HK-2 (cell line): ENCODE measurements around the gene CHRNA4.

Source experiments
- DNase-seq: peaks from one replicate; pipeline ENCODE4 v3.0.0-alpha.2; 2018; ENCODE audit not compliant: unreplicated experiment

CHRNA4 gene

GRCh38 chr20:63377951-63378381 lies 16.8 kb upstream of the CHRNA4 start:
- DNase-seq = no peak

DNA sequence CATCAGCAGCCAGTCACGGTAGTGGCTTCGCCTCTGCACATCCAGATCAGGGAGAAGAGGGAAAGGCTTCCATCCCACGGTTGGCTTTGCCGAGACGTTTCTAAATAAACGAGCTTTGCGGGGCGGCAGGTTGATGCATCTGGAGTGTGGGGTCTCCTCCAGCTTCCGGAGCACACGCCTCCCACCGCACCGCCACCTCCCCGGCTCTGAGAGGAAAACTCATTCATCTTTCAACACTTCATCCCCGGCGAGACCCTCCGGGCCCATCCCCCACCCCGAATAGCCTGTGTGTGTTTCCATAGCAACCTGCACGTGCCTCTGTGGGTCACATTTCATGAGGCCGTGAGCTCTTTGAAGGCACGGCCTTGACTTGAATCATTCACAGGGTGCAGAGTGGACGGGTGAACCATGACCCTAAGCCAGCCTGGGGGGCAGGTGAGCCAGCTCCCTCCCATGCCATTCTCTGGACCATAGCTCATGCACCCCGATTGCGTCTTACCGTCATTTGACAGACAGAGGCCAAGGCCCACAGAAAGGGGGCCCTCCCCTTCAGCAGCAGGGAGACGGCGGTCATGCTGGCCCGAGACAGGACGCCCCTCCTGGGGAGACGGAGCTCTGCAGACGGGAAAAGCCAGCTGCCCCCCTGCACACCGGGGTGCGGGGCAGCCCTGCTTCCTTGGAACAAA lies 16.2 kb upstream of the CHRNA4 start:
- no peak for DNase-seq

DNA sequence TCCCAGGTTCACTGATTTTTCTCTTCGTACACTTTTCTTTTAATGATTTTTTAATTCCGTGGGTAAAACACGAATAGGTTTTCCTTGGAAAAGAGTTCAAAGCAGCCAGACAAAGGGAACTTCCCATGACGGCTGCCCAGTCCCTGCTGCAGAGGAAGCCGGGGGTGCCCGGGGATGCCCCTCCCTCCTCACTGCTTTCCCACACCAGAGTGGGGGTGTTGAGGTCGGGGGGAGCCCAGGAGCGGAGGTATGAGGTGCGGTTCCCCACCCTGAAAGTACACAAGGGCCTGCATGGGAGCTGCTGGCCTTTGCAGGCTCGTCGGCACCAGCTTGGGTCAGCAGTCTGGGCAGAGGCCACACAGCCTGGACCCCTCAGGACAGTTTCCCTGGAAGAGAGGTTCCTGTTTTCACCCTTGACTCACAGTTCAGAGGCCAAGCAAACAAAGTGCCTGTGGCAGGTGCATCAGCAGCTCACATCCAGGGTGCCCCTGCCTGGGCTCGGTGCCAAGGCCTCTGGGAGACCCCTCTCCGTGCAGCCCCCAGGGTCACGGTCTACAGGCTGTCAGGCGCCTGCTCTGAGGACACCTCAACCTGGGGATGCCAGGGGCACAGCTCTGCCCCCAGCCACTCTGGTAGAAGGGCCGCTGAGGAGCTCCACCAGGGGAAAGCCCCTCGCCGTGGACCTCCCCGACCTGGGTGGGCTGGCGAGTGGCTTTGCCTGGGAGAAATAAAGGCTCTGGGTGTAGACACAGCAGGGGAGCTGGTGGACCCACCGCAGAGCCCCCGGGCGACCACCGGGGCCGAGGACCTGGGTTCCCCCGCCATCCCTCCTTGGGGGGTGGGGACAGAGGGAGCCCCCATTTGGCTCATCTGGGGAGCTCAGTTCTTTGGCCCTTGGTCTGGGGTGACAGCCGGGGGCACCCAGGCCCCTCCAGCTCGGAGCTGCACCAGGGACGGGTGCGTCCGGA lies 15.4 kb upstream of the CHRNA4 start:
- no peak for DNase-seq

GRCh38 chr20:63375438-63375837 lies 14.3 kb upstream of the CHRNA4 start:
- no peak for DNase-seq

GRCh38 chr20:63374504-63374903 lies 13.4 kb upstream of the CHRNA4 start:
- DNase-seq = no peak

DNA sequence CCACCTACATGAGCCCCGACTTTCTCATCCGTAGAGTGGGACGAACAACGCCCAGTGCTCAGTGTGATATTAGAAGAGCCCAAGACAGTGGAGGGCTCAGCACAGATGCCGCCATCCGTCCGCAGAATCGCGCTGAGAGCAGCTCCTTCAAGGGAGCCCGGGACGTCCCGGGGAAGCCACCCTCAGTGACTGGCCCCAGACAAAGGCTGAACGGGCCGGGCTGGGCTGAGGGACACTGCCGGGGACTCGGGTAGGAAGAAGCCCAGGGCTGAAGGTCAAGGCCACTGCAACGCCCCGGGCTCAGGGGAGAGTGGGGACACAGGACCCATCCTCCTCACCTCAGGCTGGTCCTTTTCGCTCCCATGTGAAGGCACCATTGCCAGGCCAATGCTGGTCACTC lies 12.8 kb upstream of the CHRNA4 start:
- no peak for DNase-seq

GRCh38 chr20:63372971-63373885 lies 12.1 kb upstream of the CHRNA4 start:
- DNase-seq = no peak

DNA sequence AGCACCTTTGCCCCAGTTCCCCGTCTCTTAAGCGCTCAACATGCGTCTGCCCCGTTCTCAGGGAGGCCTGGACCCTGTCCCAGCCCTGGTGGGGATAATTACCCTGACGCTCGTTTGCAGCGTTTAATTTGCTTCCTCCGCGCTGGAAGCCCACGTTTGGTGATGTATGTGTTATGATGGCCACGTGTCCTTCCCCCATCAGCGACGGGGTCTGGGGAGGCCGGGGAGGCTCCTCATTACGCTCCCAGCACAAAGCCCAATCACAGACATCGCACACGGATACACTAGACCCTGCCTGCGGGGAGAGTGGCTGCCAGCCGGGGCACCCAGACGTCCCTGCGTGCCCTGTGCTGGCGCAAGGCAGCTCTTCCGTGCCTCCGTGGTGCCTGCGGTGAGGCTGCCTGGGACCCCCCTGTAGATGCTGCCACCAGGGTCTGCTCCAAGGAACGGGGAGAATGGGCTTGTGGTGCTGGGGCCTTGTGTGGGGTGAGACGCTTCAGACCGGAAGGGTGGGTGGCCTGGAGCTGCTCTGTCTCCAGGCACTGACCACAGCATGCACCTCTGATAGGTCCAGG lies 10.2 kb upstream of the CHRNA4 start:
- DNase-seq = no peak

GRCh38 chr20:63370618-63371187 lies 9.6 kb upstream of the CHRNA4 start:
- DNase-seq = no peak

DNA sequence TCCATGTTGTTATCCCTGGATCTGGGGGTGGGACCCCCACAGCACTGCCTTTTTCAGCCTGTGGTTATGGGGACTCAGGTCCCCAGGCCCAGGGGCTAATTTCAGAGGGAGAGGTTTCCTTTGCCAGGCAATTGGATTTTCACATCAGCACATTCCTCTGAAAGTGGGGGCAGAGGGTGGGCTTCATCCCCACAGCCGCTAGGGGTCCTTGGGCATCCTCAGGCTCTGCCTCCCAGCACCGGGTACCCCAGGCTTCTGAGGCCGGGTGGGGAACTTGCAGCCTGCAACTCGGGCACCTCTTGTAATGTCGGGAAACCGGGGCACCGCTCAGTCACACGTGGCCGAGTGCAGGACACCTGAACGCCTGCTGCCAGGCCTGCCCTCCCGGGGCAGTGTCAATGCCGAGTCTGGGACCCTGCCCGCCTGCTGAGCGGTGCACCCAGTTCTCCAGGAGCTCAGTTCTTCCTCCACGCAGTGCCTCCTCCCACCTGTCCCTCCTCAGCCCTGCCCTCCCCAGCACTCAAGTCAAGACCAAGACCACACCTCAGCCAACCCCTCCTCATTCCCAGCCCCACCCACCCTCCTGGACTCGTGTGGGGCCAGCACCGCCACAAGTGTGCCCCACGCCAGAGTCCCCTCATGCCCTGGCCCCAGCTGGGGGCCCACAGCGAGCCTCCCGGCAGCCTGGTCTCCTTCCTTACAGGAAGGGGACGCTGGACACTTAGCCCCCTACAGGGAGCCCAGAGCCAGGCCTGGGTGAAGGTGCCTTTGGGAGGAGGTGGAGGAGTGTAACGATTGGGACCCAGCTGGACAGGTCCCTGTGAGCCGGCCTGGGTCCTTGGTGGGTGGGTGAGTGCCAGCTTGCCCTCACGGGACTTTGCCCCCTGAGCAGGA lies 8.8 kb upstream of the CHRNA4 start:
- no peak for DNase-seq

- DNase-seq = no peak
Observed at GRCh38 chr20:63369024-63369530, 7.9 kb upstream of the CHRNA4 start.

GRCh38 chr20:63368151-63368550 lies 7.0 kb upstream of the CHRNA4 start:
- no peak for DNase-seq

GRCh38 chr20:63367446-63368055 lies 6.4 kb upstream of the CHRNA4 start:
- DNase-seq = no peak

DNA sequence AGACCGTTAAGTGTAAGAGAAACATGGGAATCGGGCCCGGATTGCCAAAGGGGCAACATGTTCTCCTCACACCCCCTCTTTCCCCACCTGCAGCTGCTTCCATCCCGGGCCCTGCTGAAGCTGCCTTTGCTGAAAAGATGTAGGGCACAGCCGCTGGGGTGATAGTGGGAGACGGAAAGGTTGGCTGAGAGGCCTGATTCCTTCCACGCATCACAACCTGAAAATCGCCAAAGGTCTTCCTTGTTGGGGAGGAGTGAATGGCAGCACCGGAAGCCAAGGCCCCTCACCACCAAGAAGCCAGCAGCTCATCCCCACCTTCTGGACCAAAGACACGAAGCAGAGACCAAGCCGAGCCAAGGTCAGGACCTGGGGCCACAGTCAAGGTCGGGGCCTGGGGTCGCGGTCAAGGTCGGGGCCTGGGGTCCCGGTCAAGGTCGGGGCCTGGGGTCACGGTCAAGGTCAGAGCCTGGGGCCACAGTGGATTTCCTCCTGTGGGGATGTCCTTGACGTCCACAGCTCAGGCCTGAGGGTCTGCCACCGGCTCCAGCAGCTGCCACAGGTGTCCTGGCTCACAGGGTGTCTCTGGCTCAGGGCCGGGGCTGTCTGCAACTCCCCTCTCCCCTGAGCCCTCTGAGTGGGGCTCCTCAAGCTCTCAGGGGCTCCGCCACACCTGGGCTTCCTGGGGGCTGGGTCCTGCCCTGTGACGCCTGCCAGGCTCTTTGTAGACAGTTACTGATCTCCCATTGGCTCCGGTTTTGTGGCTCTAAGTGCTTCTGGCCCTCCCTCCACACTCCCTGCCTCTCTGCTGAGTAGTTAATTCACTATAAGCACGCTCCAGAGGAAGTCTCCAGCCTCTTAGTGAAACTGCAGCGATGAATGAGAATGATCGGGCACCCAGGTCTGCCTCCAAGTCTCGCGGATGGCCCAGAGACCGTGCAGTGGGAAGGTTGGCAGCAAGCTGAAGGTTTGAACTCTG lies 5.5 kb upstream of the CHRNA4 start:
- no peak for DNase-seq

DNA sequence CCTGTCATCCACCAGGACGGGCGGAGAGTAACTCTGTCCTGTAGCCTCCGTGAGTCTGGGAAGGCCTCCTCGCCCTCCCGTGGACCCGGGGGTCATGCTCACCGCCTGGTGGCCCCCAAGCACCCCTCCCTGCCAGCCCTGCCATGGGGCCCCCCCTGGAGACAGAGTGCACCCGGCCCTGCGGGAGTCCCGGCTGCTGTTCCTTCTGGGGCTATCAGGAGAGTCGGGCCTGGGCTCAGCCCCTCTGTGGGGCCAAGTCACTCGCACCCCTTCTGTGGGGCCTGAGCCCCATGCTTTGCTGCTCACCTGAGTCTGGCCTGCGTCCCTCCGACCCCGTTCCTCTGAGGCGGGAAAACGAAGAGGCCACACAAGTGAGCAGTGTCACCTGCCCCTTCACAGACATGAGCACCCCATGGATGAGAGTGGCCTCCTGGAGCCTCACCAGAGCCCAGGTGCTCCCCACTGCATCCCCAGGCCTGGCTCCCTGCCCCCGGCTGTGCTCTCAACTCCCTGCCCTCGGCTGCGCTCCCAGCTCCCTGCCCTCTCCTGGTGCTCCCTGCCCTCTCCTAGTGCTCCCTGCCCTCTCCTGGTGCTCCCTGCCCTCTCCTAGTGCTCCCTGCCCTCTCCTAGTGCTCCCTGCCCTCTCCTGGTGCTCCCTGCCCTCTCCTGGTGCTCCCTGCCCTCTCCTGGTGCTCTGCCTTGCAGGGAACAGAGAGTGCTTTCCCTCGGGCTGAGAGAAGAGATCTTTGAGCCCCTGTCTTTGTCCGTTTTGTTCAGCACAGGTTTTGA lies 4.6 kb upstream of the CHRNA4 start:
- no peak for DNase-seq

GRCh38 chr20:63364801-63365585 lies 3.8 kb upstream of the CHRNA4 start:
- no peak for DNase-seq
